GM12878 (cell line): Measurements from ENCODE around the gene GCM1.

Source experiments
- CUX1 ChIP-seq: IDR thresholded peaks from 2 replicates; pipeline ENCODE4 v1.6.1; 2012; ENCODE audit warnings: improper control_type of control experiment, low read depth, low read length; ENCODE audit not compliant: insufficient replicate concordance
- ELK1 ChIP-seq: IDR thresholded peaks from 2 replicates; pipeline ENCODE4 v1.6.1; 2012; ENCODE audit warnings: low read depth, low read length, improper control_type of control experiment
- EP300 ChIP-seq, 2 experiments: fragments of 150-350 bp in 1 of 2; IDR thresholded peaks; 2 replicates each; pipeline ENCODE4 v1.6.1; 2011 to 2012; ENCODE audit warnings: low read depth in 2 of 2, low read length in 2 of 2, borderline replicate concordance in 1 of 2, improper control_type of control experiment in 1 of 2, inconsistent platforms in 1 of 2; ENCODE audit not compliant: control insufficient read depth in 1 of 2
- HDAC2 ChIP-seq: fragments of 200-600 bp; sonication (generic); IDR thresholded peaks from 2 replicates; pipeline ENCODE4 v1.6.1; 2017
- HDAC6 ChIP-seq: fragments of 200-600 bp; sonication (generic); IDR thresholded peaks from one replicate; pipeline ENCODE4 v1.8.0; 2017; ENCODE audit warnings: antibody characterized with exemption; ENCODE audit not compliant: unreplicated experiment
- JUND ChIP-seq: IDR thresholded peaks from 2 replicates; pipeline ENCODE4 v1.6.1; 2012; ENCODE audit warnings: low read depth, mild to moderate bottlenecking, low read length, improper control_type of control experiment, moderate library complexity
- POLR2A ChIP-seq: IDR thresholded peaks from 2 replicates; pipeline ENCODE4 v1.6.1; 2011; ENCODE audit warnings: low read depth, mild to moderate bottlenecking, low read length
- RAD21 ChIP-seq: IDR thresholded peaks from 2 replicates; pipeline ENCODE4 v1.6.1; 2011; ENCODE audit warnings: mild to moderate bottlenecking, low read depth, low read length, moderate library complexity; ENCODE audit not compliant: insufficient read depth
- TF ChIP-seq, protein P1 (sequence below), 3 experiments: IDR thresholded peaks in 2 of 3; conservative IDR thresholded peaks in 1 of 3; 2 replicates each; pipeline ENCODE4 v1.5.1; 2011; ENCODE audit warnings: low read depth in 3 of 3, low read length in 3 of 3, mild to moderate bottlenecking in 3 of 3, control low read depth in 2 of 3, moderate library complexity in 2 of 3, inconsistent platforms in 1 of 3, mixed read lengths in 1 of 3; ENCODE audit not compliant: control insufficient read depth in 2 of 3, insufficient read depth in 1 of 3; ENCODE audit errors: extremely low read depth in 1 of 3
- TF ChIP-seq, protein P2 (sequence below): IDR thresholded peaks from 2 replicates; pipeline ENCODE4 v1.6.1; 2012; ENCODE audit warnings: low read depth, low read length, improper control_type of control experiment

GRCh38 chr6:53112404-53112803, 36.2 kb downstream of the GCM1 start:
- no peak for TF ChIP-seq HDAC6
- TF ChIP-seq, protein P1, sequence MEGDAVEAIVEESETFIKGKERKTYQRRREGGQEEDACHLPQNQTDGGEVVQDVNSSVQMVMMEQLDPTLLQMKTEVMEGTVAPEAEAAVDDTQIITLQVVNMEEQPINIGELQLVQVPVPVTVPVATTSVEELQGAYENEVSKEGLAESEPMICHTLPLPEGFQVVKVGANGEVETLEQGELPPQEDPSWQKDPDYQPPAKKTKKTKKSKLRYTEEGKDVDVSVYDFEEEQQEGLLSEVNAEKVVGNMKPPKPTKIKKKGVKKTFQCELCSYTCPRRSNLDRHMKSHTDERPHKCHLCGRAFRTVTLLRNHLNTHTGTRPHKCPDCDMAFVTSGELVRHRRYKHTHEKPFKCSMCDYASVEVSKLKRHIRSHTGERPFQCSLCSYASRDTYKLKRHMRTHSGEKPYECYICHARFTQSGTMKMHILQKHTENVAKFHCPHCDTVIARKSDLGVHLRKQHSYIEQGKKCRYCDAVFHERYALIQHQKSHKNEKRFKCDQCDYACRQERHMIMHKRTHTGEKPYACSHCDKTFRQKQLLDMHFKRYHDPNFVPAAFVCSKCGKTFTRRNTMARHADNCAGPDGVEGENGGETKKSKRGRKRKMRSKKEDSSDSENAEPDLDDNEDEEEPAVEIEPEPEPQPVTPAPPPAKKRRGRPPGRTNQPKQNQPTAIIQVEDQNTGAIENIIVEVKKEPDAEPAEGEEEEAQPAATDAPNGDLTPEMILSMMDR (IDR thresholded peaks at IDR 0.05 in 2 of 3, conservative IDR thresholded peaks at IDR 0.05 in 1 of 3; ENCODE audit: control insufficient read depth in 2 of 3, extremely low read depth in 1 of 3, insufficient read depth in 1 of 3, low read depth in 3 of 3, low read length in 3 of 3) = no peak
- no peak for TF ChIP-seq POLR2A
- TF ChIP-seq, protein P2, sequence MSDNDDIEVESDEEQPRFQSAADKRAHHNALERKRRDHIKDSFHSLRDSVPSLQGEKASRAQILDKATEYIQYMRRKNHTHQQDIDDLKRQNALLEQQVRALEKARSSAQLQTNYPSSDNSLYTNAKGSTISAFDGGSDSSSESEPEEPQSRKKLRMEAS = no peak
- TF ChIP-seq JUND = no peak
- TF ChIP-seq EP300 (IDR thresholded peaks at IDR 0.05; ENCODE audit: borderline replicate concordance in 1 of 2, control insufficient read depth in 1 of 2, low read depth in 2 of 2, low read length in 2 of 2) = no peak
- no peak for TF ChIP-seq ELK1
- no peak for TF ChIP-seq HDAC2
- no peak for TF ChIP-seq CUX1
- TF ChIP-seq RAD21 = no peak
